PC-3 (cell line): ENCODE data around the gene SYCP3.

ENCODE experiments used
- CTCF ChIP-seq: fragments of 300-600 bp; sonication (generic); conservative IDR thresholded peaks from 2 replicates; pipeline ENCODE4 v1.5.1; 2017; ENCODE audit warnings: antibody characterized with exemption, low read depth, mild to moderate bottlenecking, low read length
- EZH2 ChIP-seq: fragments of 300-600 bp; sonication (generic); IDR thresholded peaks from one replicate; pipeline ENCODE4 v1.6.1; 2017; ENCODE audit warnings: antibody characterized with exemption, mild to moderate bottlenecking, low read length; ENCODE audit not compliant: unreplicated experiment
- EZH2phosphoT487 ChIP-seq: fragments of 300-600 bp; sonication (generic); IDR thresholded peaks from 2 replicates; pipeline ENCODE4 v1.6.1; 2018; ENCODE audit warnings: mild to moderate bottlenecking, antibody characterized with exemption, low read length, borderline replicate concordance

GRCh38 chr12:101738920-101739665, at the start of gene SYCP3:
- TF ChIP-seq CTCF (no peak), EZH2 (no peak), EZH2phosphoT487 (no peak)
